ENCODE data around the gene TESMIN. TPM values are rescaled to one million over a fixed set of nuclear protein-coding genes. Genes with fewer than 3 reads are reported as not detected.

The TESMIN gene
- total and polyA plus RNA-seq, 2 donors = 2.0 to 4.6 TPM

DNA sequence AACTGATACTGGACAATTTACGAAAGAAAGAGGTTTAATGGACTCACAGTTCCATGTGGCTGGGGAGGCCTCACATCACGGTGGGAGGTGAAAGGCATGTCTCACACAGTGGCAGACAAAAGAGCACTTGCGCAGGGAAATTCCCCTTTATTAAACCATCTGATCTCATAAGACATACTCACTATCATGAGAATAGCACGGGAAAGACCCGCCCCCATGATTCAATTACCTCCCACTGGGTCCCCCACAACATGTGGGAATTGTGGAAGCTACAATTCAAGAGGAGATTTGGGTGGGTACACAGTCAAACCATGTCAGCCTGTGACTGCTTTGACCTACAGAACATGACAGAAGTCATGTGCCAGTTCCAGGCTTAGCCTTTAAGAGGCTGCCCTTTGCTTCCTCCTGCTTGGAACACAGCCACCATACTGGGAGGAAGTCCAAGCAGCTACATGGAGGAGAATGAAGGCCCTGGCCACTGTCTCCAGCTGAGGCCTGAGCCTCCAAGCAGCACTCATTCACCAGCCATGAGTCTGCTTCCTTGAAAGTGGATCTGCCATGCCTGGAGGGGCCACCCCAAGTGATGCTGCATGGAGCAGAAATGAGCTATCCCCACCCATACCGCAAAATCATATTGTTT, 77.9 kb downstream of the TESMIN start:
- peaks cover 0 to 12% of the 10 kb centered on the region in 2 donors for H3K27me3 ChIP-seq (ENCODE audit: control insufficient read depth in 2 of 2, insufficient read depth in 1 of 2, low read length in 1 of 2)
- H3K36me3 ChIP-seq (ENCODE audit: control insufficient read depth in 2 of 2, insufficient read depth in 2 of 2, low read length in 1 of 2) = no peaks in the 10 kb centered on the region
- peaks cover 0 to 8% of the 10 kb centered on the region in 2 donors for H3K9me3 ChIP-seq (ENCODE audit: control insufficient read depth in 2 of 2, insufficient read depth in 1 of 2, low read length in 1 of 2)
- H3K4me3 ChIP-seq (ENCODE audit: low read length in 2 of 2) = no peak overlapping the region
- 96% methylated on average over 6 of the region's 6 CpGs for WGBS
- DNase-seq (ENCODE audit: low read depth in 6 of 9, low spot score in 9 of 9) = no peak
- no peak overlapping the region for H3K27ac ChIP-seq (ENCODE audit: low read depth in 1 of 2, low read length in 1 of 2)
- no peaks in the 10 kb centered on the region for H3K4me1 ChIP-seq (ENCODE audit: control insufficient read depth in 2 of 2, insufficient read depth in 2 of 2, low read length in 2 of 2)

DNA sequence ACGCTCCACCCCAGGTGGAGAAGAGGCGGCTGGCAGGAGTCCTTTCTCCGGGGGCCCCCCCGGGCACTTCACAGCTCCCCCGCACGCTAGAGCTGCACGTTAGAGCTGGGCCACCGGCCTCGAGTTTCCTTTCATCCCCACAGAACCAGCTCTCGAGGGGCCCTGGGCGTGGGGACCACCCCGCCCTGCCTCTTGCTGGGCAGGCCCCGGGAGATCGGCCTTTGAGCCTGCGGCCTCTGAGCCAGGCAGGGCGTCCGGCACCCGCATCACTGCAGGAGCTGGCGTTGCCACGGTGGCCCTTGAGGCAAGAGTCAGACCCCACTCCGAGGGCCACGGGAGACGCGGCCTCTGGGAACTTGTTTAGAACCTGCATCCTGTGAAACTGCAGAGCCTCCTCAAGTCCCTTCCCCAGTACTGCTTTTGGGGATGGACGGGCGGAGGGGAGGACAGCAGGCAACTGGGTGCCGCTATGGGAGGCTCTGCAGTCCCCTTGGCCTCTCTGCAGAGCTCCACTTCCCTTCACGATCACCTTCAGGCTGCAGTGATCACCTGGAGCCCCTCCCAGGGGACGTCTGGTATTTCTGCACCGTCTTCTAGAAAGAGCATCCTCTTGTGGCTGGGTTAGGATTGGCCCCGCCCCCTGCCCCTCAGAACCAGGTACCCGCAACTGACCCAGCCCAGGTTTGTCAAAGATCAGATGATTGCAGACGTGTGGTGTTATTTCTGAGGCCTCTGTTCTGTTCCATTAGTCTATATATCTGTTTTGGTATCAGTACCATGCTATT, 80.9 kb downstream of the TESMIN start:
- Histone ChIP-seq H3K27me3 (ENCODE audit: control insufficient read depth in 2 of 2, insufficient read depth in 1 of 2, low read length in 1 of 2) (peaks cover 0 to 10% of the 10 kb centered on the region in 2 donors), H3K4me1 (ENCODE audit: control insufficient read depth in 2 of 2, insufficient read depth in 2 of 2, low read length in 2 of 2) (no peaks in the 10 kb centered on the region), H3K36me3 (ENCODE audit: control insufficient read depth in 2 of 2, insufficient read depth in 2 of 2, low read length in 1 of 2) (no peaks in the 10 kb centered on the region), H3K4me3 (ENCODE audit: low read length in 2 of 2) (no peak overlapping the region), H3K27ac (ENCODE audit: low read depth in 1 of 2, low read length in 1 of 2) (no peak overlapping the region), H3K9me3 (ENCODE audit: control insufficient read depth in 2 of 2, insufficient read depth in 1 of 2, low read length in 1 of 2) (peaks cover 0 to 8% of the 10 kb centered on the region in 2 donors)
- 92% methylated on average over 33 of the region's 33 CpGs for WGBS
- DNase-seq (ENCODE audit: low read depth in 6 of 9, low spot score in 9 of 9) = no peak

DNA sequence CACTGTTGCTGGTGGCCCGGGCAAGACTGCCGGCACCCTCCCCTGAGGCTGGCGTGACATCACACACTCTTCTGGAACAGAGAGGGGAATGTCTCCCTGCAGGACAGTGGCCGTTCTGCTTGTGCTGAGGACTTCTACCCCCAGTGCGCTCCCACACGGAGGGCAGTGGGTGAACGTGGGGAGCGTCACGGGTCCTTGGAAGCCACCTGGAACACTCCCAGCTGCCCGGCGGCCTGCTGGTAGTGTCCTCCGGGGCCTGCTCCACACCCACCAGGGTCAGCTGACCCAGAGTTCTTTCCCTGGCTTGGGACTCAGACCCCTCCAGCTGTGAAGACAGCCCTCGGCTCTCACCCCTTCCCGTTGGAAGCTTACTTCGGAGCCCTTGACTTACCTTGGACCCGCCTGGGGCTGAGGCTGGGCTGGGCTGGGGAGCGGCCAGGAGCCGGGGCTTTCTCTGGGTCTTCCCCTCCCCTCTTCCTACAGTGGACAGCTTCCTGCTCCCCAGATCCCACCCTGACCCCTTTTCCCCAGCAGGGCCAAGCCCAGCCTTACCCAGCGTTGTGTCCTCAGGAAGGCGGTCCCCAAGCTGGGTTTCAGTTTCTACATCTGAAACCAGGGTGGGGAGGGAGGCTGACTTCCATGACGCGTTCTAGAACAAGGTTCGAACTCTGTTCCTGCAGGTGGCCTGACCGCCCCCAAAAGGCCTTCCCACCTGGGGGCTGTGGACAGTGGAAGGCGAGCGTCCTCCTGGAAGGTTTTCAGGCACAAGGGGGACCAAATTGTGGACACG, 81.8 kb downstream of the TESMIN start:
- Histone ChIP-seq H3K27me3 (ENCODE audit: control insufficient read depth in 2 of 2, insufficient read depth in 1 of 2, low read length in 1 of 2) (peaks cover 0 to 10% of the 10 kb centered on the region in 2 donors), H3K27ac (ENCODE audit: low read depth in 1 of 2, low read length in 1 of 2) (no peak overlapping the region), H3K4me3 (ENCODE audit: low read length in 2 of 2) (no peak overlapping the region), H3K36me3 (ENCODE audit: control insufficient read depth in 2 of 2, insufficient read depth in 2 of 2, low read length in 1 of 2) (no peaks in the 10 kb centered on the region), H3K4me1 (ENCODE audit: control insufficient read depth in 2 of 2, insufficient read depth in 2 of 2, low read length in 2 of 2) (no peaks in the 10 kb centered on the region), H3K9me3 (ENCODE audit: control insufficient read depth in 2 of 2, insufficient read depth in 1 of 2, low read length in 1 of 2) (peaks cover 0 to 8% of the 10 kb centered on the region in 2 donors)
- no peak for DNase-seq (ENCODE audit: low read depth in 6 of 9, low spot score in 9 of 9)
- WGBS = 95% methylated on average over 27 of the region's 27 CpGs

DNA sequence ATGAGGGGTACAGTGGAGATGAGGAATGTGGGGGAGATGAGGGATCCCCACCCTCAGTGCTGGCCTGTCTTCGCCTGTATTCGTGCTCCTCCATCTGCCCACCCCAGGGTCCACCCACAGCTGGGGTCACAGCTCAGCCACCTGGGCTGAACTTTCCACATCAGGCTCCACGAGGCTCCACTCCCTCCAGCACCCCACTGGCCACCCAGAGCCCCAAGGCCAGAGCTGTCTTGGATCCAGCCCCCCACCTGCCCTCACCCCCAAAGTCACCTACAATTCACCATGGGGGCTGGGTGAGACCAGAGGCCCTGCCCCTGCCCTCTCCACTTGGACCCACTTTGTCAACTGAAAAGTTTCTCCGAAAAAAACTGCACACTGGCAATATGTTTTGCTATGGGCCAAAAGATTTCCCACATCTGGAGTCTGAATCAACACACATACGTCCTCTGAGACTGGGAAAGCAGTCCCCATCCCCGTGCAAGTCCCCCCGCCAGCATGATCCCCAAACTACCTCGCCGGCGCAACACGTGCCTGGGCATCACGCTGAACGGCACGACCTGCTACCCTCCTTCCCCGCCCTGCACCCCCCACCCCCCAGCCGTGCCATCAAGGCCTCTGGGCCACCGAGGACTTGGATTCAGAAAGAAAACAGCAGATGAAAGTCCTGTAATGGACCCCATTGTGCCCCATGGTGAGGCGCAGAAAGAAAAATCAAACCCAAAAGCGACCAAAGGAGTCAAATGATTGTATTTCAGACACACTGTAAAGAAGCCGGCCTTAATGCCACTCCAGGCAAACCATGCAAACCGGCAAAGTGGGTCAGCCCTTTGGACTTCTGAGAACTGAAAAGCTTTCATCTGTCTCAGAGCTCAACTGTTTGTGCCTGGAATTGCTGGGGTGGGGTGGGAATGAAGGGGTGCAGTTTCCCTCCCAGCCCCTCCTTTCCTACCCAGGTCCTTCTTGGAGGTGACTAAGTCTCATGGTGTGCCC, 83.5 kb downstream of the TESMIN start:
- no peaks in the 10 kb centered on the region for H3K4me1 ChIP-seq (ENCODE audit: control insufficient read depth in 2 of 2, insufficient read depth in 2 of 2, low read length in 2 of 2)
- no peak for DNase-seq (ENCODE audit: low read depth in 6 of 9, low spot score in 9 of 9)
- no peak overlapping the region for H3K27ac ChIP-seq (ENCODE audit: low read depth in 1 of 2, low read length in 1 of 2)
- no peaks in the 10 kb centered on the region for H3K36me3 ChIP-seq (ENCODE audit: control insufficient read depth in 2 of 2, insufficient read depth in 2 of 2, low read length in 1 of 2)
- no peak overlapping the region for H3K4me3 ChIP-seq (ENCODE audit: low read length in 2 of 2)
- peaks cover 0 to 6% of the 10 kb centered on the region in 2 donors for H3K27me3 ChIP-seq (ENCODE audit: control insufficient read depth in 2 of 2, insufficient read depth in 1 of 2, low read length in 1 of 2)
- 88% methylated on average over 21 of the region's 21 CpGs for WGBS
- no peaks in the 10 kb centered on the region for H3K9me3 ChIP-seq (ENCODE audit: control insufficient read depth in 2 of 2, insufficient read depth in 1 of 2, low read length in 1 of 2)

DNA sequence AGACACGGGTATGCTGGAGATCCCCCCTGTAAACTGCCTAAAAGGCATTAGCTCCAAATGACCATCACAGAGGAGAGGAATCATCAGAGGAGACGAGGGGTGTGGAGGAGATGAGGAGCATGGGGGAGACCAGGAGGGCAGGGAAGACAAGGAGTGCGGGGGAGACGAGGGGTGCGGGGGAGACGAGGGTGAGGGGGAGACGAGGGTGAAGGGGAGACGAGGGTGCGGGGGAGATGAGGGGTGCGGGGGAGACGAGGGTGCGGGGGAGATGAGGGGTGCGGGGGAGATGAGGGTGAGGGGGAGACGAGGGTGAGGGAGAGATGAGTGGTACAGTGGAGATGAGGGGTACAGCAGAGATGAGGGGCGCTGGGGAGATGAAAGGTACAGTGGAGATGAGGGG, 84.5 kb downstream of the TESMIN start:
- peaks cover 0 to 7% of the 10 kb centered on the region in 2 donors for H3K27me3 ChIP-seq (ENCODE audit: control insufficient read depth in 2 of 2, insufficient read depth in 1 of 2, low read length in 1 of 2)
- H3K36me3 ChIP-seq (ENCODE audit: control insufficient read depth in 2 of 2, insufficient read depth in 2 of 2, low read length in 1 of 2) = no peaks in the 10 kb centered on the region
- DNase-seq (ENCODE audit: low read depth in 6 of 9, low spot score in 9 of 9) = no peak
- no peak overlapping the region for H3K4me3 ChIP-seq (ENCODE audit: low read length in 2 of 2)
- 84% methylated on average over 15 of the region's 15 CpGs for WGBS
- no peak overlapping the region for H3K27ac ChIP-seq (ENCODE audit: low read depth in 1 of 2, low read length in 1 of 2)
- H3K4me1 ChIP-seq (ENCODE audit: control insufficient read depth in 2 of 2, insufficient read depth in 2 of 2, low read length in 2 of 2) = no peaks in the 10 kb centered on the region
- H3K9me3 ChIP-seq (ENCODE audit: control insufficient read depth in 2 of 2, insufficient read depth in 1 of 2, low read length in 1 of 2) = no peaks in the 10 kb centered on the region

DNA sequence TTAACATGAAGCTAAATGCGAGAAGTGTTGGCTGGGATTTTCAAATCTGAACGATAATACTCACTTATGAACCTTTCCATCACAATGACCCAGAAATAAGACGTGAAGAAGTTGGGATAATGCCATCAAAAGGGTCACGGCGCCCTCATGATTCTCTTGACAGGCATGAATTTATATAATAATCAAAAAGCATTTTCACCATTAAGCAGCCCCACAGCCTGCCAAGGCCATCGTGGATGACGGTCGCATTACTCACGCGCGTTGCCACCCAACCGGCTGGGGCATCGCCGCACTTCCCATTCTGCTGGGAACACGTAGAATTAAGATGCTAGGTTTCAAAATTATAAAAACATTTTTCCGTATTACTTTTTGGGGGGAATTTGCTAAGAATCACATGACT, 85.9 kb downstream of the TESMIN start:
- no peaks in the 10 kb centered on the region for H3K36me3 ChIP-seq (ENCODE audit: control insufficient read depth in 2 of 2, insufficient read depth in 2 of 2, low read length in 1 of 2)
- 91% methylated on average over 16 of the region's 16 CpGs for WGBS
- H3K27ac ChIP-seq (ENCODE audit: low read depth in 1 of 2, low read length in 1 of 2) = no peak overlapping the region
- H3K4me1 ChIP-seq (ENCODE audit: control insufficient read depth in 2 of 2, insufficient read depth in 2 of 2, low read length in 2 of 2) = no peaks in the 10 kb centered on the region
- no peak overlapping the region for H3K4me3 ChIP-seq (ENCODE audit: low read length in 2 of 2)
- no peaks in the 10 kb centered on the region for H3K9me3 ChIP-seq (ENCODE audit: control insufficient read depth in 2 of 2, insufficient read depth in 1 of 2, low read length in 1 of 2)
- DNase-seq (ENCODE audit: low read depth in 6 of 9, low spot score in 9 of 9) = no peak
- H3K27me3 ChIP-seq (ENCODE audit: control insufficient read depth in 2 of 2, insufficient read depth in 1 of 2, low read length in 1 of 2) = peaks cover 0 to 7% of the 10 kb centered on the region in 2 donors

DNA sequence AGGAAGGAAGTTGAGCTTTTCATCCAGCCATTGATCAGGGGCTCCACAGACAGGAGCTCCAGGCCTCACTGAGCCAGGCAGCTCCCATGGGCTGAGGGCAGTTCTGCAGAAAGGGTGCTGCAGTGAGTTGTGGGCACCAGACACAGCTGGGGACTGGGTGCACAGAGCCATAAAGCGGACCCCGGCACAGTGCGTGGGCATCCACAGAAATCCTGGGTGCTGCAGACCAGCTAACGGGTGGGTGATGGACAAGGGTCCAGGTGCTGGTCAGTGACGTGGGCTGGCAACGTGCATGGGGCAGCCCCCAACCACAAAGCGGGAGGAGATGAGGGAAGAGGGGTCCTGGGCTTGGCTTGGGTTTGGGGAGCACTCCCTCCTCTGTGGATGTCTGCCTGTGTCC, 86.4 kb downstream of the TESMIN start:
- DNase-seq (ENCODE audit: low read depth in 6 of 9, low spot score in 9 of 9) = no peak
- H3K36me3 ChIP-seq (ENCODE audit: control insufficient read depth in 2 of 2, insufficient read depth in 2 of 2, low read length in 1 of 2) = no peaks in the 10 kb centered on the region
- H3K4me1 ChIP-seq (ENCODE audit: control insufficient read depth in 2 of 2, insufficient read depth in 2 of 2, low read length in 2 of 2) = no peaks in the 10 kb centered on the region
- no peak overlapping the region for H3K4me3 ChIP-seq (ENCODE audit: low read length in 2 of 2)
- WGBS = 98% methylated on average over 7 of the region's 7 CpGs
- H3K27ac ChIP-seq (ENCODE audit: low read depth in 1 of 2, low read length in 1 of 2) = no peak overlapping the region
- H3K27me3 ChIP-seq (ENCODE audit: control insufficient read depth in 2 of 2, insufficient read depth in 1 of 2, low read length in 1 of 2) = peaks cover 0 to 4% of the 10 kb centered on the region in 2 donors
- H3K9me3 ChIP-seq (ENCODE audit: control insufficient read depth in 2 of 2, insufficient read depth in 1 of 2, low read length in 1 of 2) = no peaks in the 10 kb centered on the region

DNA sequence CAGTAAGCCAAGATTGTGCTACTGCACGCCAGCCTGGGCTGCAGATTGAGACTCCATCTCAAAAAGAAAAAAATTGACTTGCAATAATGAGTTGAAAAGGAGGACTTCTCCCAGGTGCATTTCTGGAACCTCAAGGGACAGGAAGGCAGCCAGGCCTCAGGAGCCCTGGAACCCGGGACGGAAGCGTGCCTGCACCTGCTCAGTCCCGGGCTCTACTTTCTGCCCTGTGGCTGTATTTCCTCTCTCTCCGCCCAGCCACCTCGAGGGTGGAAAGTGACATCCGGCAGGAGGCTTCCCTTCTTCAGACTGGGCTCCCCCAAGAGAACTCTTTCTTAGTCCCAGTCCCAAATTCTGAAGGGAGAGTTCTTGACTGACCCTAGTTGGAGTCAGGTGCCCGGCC, 87.2 kb downstream of the TESMIN start:
- DNase-seq (ENCODE audit: low read depth in 6 of 9, low spot score in 9 of 9) = no peak
- Histone ChIP-seq H3K27me3 (ENCODE audit: control insufficient read depth in 2 of 2, insufficient read depth in 1 of 2, low read length in 1 of 2) (peaks cover 0 to 2% of the 10 kb centered on the region in 2 donors), H3K4me3 (ENCODE audit: low read length in 2 of 2) (no peak overlapping the region), H3K4me1 (ENCODE audit: control insufficient read depth in 2 of 2, insufficient read depth in 2 of 2, low read length in 2 of 2) (peaks cover 0 to 3% of the 10 kb centered on the region in 2 donors), H3K36me3 (ENCODE audit: control insufficient read depth in 2 of 2, insufficient read depth in 2 of 2, low read length in 1 of 2) (no peaks in the 10 kb centered on the region), H3K9me3 (ENCODE audit: control insufficient read depth in 2 of 2, insufficient read depth in 1 of 2, low read length in 1 of 2) (no peaks in the 10 kb centered on the region), H3K27ac (ENCODE audit: low read depth in 1 of 2, low read length in 1 of 2) (no peak overlapping the region)
- 88% methylated on average over 9 of the region's 9 CpGs for whole genome bisulfite sequencing
